Measurements from ENCODE around the gene VWA3B. TPM values are rescaled to one million over a fixed set of nuclear protein-coding genes. Genes with fewer than 3 reads are reported as not detected.

The VWA3B gene
- total RNA-seq, 4 donors from 2014 or later: 0.30 to 6.1 (median 2.5) TPM; not detected in 1

DNA sequence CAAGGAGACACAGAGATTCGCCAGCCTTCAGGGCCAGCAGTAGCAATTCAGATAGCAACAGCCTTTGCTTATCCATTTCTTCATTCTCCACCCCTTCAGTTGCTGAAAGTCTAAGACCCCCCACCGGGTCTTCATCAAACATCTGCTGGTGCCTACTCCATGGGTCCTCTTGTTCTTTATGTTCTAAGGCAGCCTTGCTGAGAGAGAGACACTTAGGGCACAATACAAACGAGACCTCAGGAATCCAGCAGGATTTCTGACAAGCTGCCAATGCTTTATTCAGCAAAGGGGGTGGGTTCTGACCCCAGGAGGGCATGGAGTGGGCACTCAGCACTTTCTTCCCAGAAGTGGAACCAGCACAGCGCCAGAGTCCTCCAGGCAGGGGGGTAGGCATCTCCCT lies 223.0 kb downstream of the VWA3B start:
- no peak for TF ChIP-seq POLR2A (IDR thresholded peaks at IDR 0.05)
- Histone ChIP-seq H3K27me3 (peaks cover 0 to 11% of the 10 kb centered on the region in 2 donors), H3K4me1 (no peaks in the 10 kb centered on the region), H3K9me3 (no peaks in the 10 kb centered on the region), H3K27ac (no peak overlapping the region), H3K36me3 (no peaks in the 10 kb centered on the region), H3K4me3 (no peak overlapping the region)
- DNase-seq (ENCODE audit: low spot score in 2 of 2): no peak
- WGBS, 2 donors: 48 to 55% methylated on average over 4 of the region's 4 CpGs

- peaks cover 0 to 11% of the 10 kb centered on the region in 2 donors for H3K27me3 ChIP-seq
- no peaks in the 10 kb centered on the region for H3K9me3 ChIP-seq
- TF ChIP-seq EP300 (IDR thresholded peaks at IDR 0.05) (no peak), CTCF (IDR thresholded peaks at IDR 0.05) (no peak), POLR2A (IDR thresholded peaks at IDR 0.05) (no peak)
- no peaks in the 10 kb centered on the region for H3K4me1 ChIP-seq
- DNase-seq (ENCODE audit: low spot score in 2 of 2): no peak
- no peak overlapping the region for H3K4me3 ChIP-seq
- 84 to 85% methylated on average over 3 of the region's 3 CpGs for WGBS, 2 donors
- H3K36me3 ChIP-seq: no peaks in the 10 kb centered on the region
- no peak overlapping the region for H3K27ac ChIP-seq
Observed at GRCh38 chr2:98311090-98311489, 224.1 kb downstream of the VWA3B start.

GRCh38 chr2:98311771-98312545 lies 225.0 kb downstream of the VWA3B start:
- 78 to 83% methylated on average over 22 to 33 of the region's 33 CpGs for WGBS, 2 donors
- TF ChIP-seq POLR2A (IDR thresholded peaks at IDR 0.05) (no peak), CTCF (IDR thresholded peaks at IDR 0.05) (no peak), EP300 (IDR thresholded peaks at IDR 0.05) (no peak)

GRCh38 chr2:98313492-98314250 lies 226.7 kb downstream of the VWA3B start:
- Histone ChIP-seq H3K27me3 (peaks cover 0 to 9% of the 10 kb centered on the region in 2 donors), H3K9me3 (no peaks in the 10 kb centered on the region), H3K4me3 (no peak overlapping the region), H3K27ac (no peak overlapping the region), H3K36me3 (no peaks in the 10 kb centered on the region), H3K4me1 (no peaks in the 10 kb centered on the region)
- 86 to 87% methylated on average over 8 of the region's 8 CpGs for WGBS, 2 donors
- TF ChIP-seq EP300 (IDR thresholded peaks at IDR 0.05) (no peak), POLR2A (IDR thresholded peaks at IDR 0.05) (no peak), CTCF (IDR thresholded peaks at IDR 0.05) (no peak)
- DNase-seq (ENCODE audit: low spot score in 2 of 2): no peak

More at GRCh38 chr2:98311771-98312545, 225.0 kb downstream of the VWA3B start:
- no peaks in the 10 kb centered on the region for H3K9me3 ChIP-seq
- H3K4me1 ChIP-seq: no peaks in the 10 kb centered on the region
- no peak for DNase-seq (ENCODE audit: low spot score in 2 of 2)
- H3K27me3 ChIP-seq: peaks cover 0 to 11% of the 10 kb centered on the region in 2 donors
- H3K36me3 ChIP-seq: no peaks in the 10 kb centered on the region
- no peak overlapping the region for H3K4me3 ChIP-seq
- H3K27ac ChIP-seq: no peak overlapping the region

DNA sequence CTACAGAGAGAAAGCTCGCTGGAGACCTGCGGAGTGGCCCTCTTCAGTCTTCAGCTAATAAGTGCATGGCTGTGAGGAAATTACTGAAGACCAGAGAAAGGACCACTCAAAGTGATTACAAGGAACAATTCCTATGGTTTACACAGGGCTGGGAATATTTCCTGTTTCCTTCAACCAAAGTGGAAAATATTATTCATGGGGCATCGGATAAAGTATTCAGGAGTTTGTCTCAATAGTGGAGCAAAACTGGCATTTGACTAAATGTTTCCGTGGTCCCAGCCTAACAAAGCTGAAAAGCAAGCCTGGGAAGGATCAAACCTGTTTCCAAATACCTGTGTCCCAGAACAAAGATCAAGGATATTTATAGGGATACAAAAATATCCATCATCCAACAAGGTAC lies 227.3 kb downstream of the VWA3B start:
- Histone ChIP-seq H3K36me3 (no peaks in the 10 kb centered on the region), H3K27ac (no peak overlapping the region), H3K4me1 (no peaks in the 10 kb centered on the region), H3K27me3 (peaks cover 0 to 6% of the 10 kb centered on the region in 2 donors), H3K9me3 (no peaks in the 10 kb centered on the region), H3K4me3 (no peak overlapping the region)
- 87 to 94% methylated on average over 4 of the region's 4 CpGs for WGBS, 2 donors
- no peak for TF ChIP-seq POLR2A (IDR thresholded peaks at IDR 0.05)
- no peak for TF ChIP-seq CTCF (IDR thresholded peaks at IDR 0.05)
- no peak for TF ChIP-seq EP300 (IDR thresholded peaks at IDR 0.05)
- no peak for DNase-seq (ENCODE audit: low spot score in 2 of 2)

Measured in tibial nerve (tissue), 4 donors.